GM12878 (cell line): ENCODE measurements around the gene G6PC1. TPM values are rescaled to one million over a fixed set of nuclear protein-coding genes. Genes with fewer than 3 reads are reported as not detected.

Experiments
- ATAC-seq: fragments of 200-7000 bp; cut with Tn5 transposase; 3 replicates; pipeline ENCODE4 v1.9.1; 2020; ENCODE audit warnings: mild to moderate bottlenecking, moderate library complexity
- BruUV-seq: library from RNA; stranded (reverse); fragments of 400-500 nt; replicated peaks from 2 replicates; lab custom pipeline; 2021; lab: Mats Ljungman, UMichigan
- CTCF ChIA-PET: fragments of 300-600 bp; sonication (Branson Sonifier 250); formaldehyde crosslinking; extraction: SDS; loops from one replicate; lab custom pipeline; 2021; ENCODE audit warnings: inconsistent platforms; lab: Yijun Ruan, JAX
- POLR2A ChIA-PET: fragments of 350-600 bp; formaldehyde crosslinking; extraction: SDS; loops from one replicate; lab custom pipeline; 2021; ENCODE audit warnings: inconsistent platforms; lab: Charles Lee
- RAD21 ChIA-PET: fragments of 300-600 bp; sonication (Branson Sonifier 250); formaldehyde crosslinking; loops from one replicate; lab custom pipeline; 2023; ENCODE audit warnings: antibody characterized with exemption; ENCODE audit not compliant: unreplicated experiment; lab: Charles Lee
- SMC1A ChIA-PET: fragments of 300-600 bp; sonication (Branson Sonifier 250); formaldehyde crosslinking; loops from one replicate; lab custom pipeline; 2023; ENCODE audit not compliant: unreplicated experiment, uncharacterized antibody; lab: Charles Lee
- DNase-seq: peaks from one replicate; pipeline ENCODE4 v3.0.0-alpha.2; 2011; ENCODE audit warnings: low read depth, low spot score
- FAIRE-seq: peaks from 3 replicates; lab custom pipeline; 2011; peaks lifted over from hg19 to GRCh38; lab: Jason Lieb, UNC
- H2AFZ ChIP-seq: 2 replicates; pipeline ENCODE4 v1.6.0; 2011; ENCODE audit warnings: low read depth, low read length, control low read depth; ENCODE audit not compliant: control insufficient read depth
- H3K27ac ChIP-seq: 2 replicates; pipeline ENCODE4 v1.5.1; 2011; ENCODE audit warnings: control low read depth; ENCODE audit not compliant: control insufficient read depth, insufficient read depth
- H3K27me3 ChIP-seq, 2 experiments: replicated peaks in 1 of 2; 2 replicates each; pipeline versions ENCODE4 v1.6.0 to v1.6.1; 2011; ENCODE audit warnings: low read length in 1 of 2; ENCODE audit not compliant: control insufficient read depth in 2 of 2, insufficient read depth in 2 of 2
- H3K36me3 ChIP-seq, 2 experiments: 2 replicates each; pipeline ENCODE4 v1.5.1; 2011; ENCODE audit warnings: low read length in 1 of 2; ENCODE audit not compliant: control insufficient read depth in 2 of 2, insufficient read depth in 2 of 2
- H3K4me1 ChIP-seq: 2 replicates; pipeline ENCODE4 v1.6.1; 2011; ENCODE audit warnings: mild to moderate bottlenecking, low read length, moderate library complexity, mixed read lengths; ENCODE audit not compliant: control insufficient read depth, insufficient read depth
- H3K4me2 ChIP-seq: 2 replicates; pipeline ENCODE4 v1.6.0; 2011; ENCODE audit warnings: control low read depth; ENCODE audit not compliant: control insufficient read depth, insufficient read depth
- H3K4me3 ChIP-seq: fragments of 200-600 bp; sonication (generic); 2 replicates; pipeline ENCODE4 v1.5.1; 2016
- H3K79me2 ChIP-seq: 2 replicates; pipeline ENCODE4 v1.6.0; 2011; ENCODE audit warnings: low read length; ENCODE audit not compliant: control insufficient read depth, insufficient read depth
- H3K9ac ChIP-seq: 2 replicates; pipeline ENCODE4 v1.8.0; 2011; ENCODE audit warnings: low read length, control low read depth, mixed read lengths; ENCODE audit not compliant: control insufficient read depth, insufficient read depth
- H3K9me3 ChIP-seq: replicated peaks from 3 replicates; pipeline ENCODE4 v1.5.1; 2011; ENCODE audit warnings: mild to moderate bottlenecking, low read length; ENCODE audit not compliant: control insufficient read depth, insufficient read depth
- H4K20me1 ChIP-seq: 2 replicates; pipeline ENCODE4 v1.6.0; 2011; ENCODE audit not compliant: control insufficient read depth, insufficient read depth
- ASH2L ChIP-seq: fragments of 300-600, 200-600 bp; sonication (generic); IDR thresholded peaks from 2 replicates; pipeline ENCODE4 v1.6.1; 2017; ENCODE audit warnings: low read depth, mild to moderate bottlenecking, borderline replicate concordance
- BCL11A ChIP-seq: IDR thresholded peaks from 2 replicates; pipeline ENCODE4 v1.6.1; 2011; ENCODE audit warnings: low read depth, low read length
- CHD4 ChIP-seq: fragments of 200-600 bp; sonication (generic); IDR thresholded peaks from 2 replicates; pipeline ENCODE4 v1.6.1; 2016; ENCODE audit warnings: mild to moderate bottlenecking
- CREM ChIP-seq: IDR thresholded peaks from 2 replicates; pipeline ENCODE4 v1.6.1; 2014; ENCODE audit warnings: antibody characterized with exemption, low read depth
- E2F8 ChIP-seq: fragments of 450-650 bp; IDR thresholded peaks from 2 replicates; pipeline ENCODE4 v1.6.1; 2018; ENCODE audit warnings: mild to moderate bottlenecking, low read depth, moderate library complexity; ENCODE audit not compliant: partially characterized antibody
- EZH2 ChIP-seq: IDR thresholded peaks from 2 replicates; pipeline ENCODE4 v1.6.1; 2012; ENCODE audit warnings: low read depth, mild to moderate bottlenecking, control low read depth, inconsistent platforms, low read length, borderline replicate concordance; ENCODE audit not compliant: control insufficient read depth
- HSF1 ChIP-seq: fragments of 150-350 bp; IDR thresholded peaks from 2 replicates; pipeline ENCODE4 v1.6.1; 2014; ENCODE audit warnings: mild to moderate bottlenecking, low read depth, low read length
- KDM1A ChIP-seq: fragments of 200-600 bp; sonication (generic); IDR thresholded peaks from 2 replicates; pipeline ENCODE4 v1.6.1; 2016; ENCODE audit warnings: borderline replicate concordance
- NR2F1 ChIP-seq: fragments of 450-650 bp; conservative IDR thresholded peaks from 2 replicates; pipeline ENCODE4 v1.6.1; 2017; ENCODE audit warnings: mild to moderate bottlenecking
- POLR2A ChIP-seq: IDR thresholded peaks from 2 replicates; pipeline ENCODE4 v1.6.1; 2011; ENCODE audit warnings: low read depth, mild to moderate bottlenecking, low read length
- POU2F2 ChIP-seq: IDR thresholded peaks from 3 replicates; pipeline ENCODE4 v1.6.1; 2011; ENCODE audit warnings: low read depth, mild to moderate bottlenecking, low read length, borderline replicate concordance
- RFX5 ChIP-seq: IDR thresholded peaks from 2 replicates; pipeline ENCODE4 v1.6.1; 2011; ENCODE audit warnings: low read depth, low read length, improper control_type of control experiment
- STAT1 ChIP-seq: fragments of 450-650 bp; conservative IDR thresholded peaks from 2 replicates; pipeline ENCODE4 v1.6.1; 2014; ENCODE audit warnings: antibody characterized with exemption, mild to moderate bottlenecking
- TARDBP ChIP-seq: IDR thresholded peaks from 2 replicates; pipeline ENCODE4 v1.6.1; 2016; ENCODE audit warnings: borderline replicate concordance
- TBL1XR1 ChIP-seq: IDR thresholded peaks from 2 replicates; pipeline ENCODE4 v1.6.1; 2012; ENCODE audit warnings: low read depth, low read length, improper control_type of control experiment
- USF1 ChIP-seq: IDR thresholded peaks from 2 replicates; pipeline ENCODE4 v1.6.1; 2011; ENCODE audit warnings: borderline replicate concordance, low read depth, mild to moderate bottlenecking, moderate library complexity, mixed read lengths, low read length; ENCODE audit not compliant: insufficient read depth; ENCODE audit errors: extremely low read length
- ZBTB11 ChIP-seq: fragments of 450-650 bp; formaldehyde crosslinking; IDR thresholded peaks from 2 replicates; pipeline ENCODE4 v1.5.0; 2022; ENCODE audit warnings: mild to moderate bottlenecking, missing genetic modification characterization
- ZNF217 ChIP-seq: fragments of 450-650 bp; IDR thresholded peaks from 2 replicates; pipeline ENCODE4 v1.6.1; 2017; ENCODE audit warnings: antibody characterized with exemption, mild to moderate bottlenecking
- WGBS: methylation state at CpG from one replicate; pipeline ENCODE4 v1.1.6; 2016; ENCODE audit warnings: low lambda C conversion rate; ENCODE audit not compliant: insufficient replicate concordance, insufficient coverage; ENCODE audit errors: missing lambda C conversion rate; 5-methylcytosine and 5-hydroxymethylcytosine counted together
- in situ Hi-C: fragments of 300-500 bp; cut with MboI; formaldehyde crosslinking; loops from 9 replicates; pipeline ENCODE4 v1.14.3; 2018; ENCODE audit warnings: mixed read lengths
- intact Hi-C: fragments of 100-400 bp; cut with micrococcal nuclease; formaldehyde crosslinking; loops from one replicate; pipeline ENCODE4 v1.14.2; 2022; ENCODE audit not compliant: unreplicated experiment
- polyA plus RNA-seq, 11 experiments: library from polyadenylated mRNA; depleted of rRNA in 4 of 11; unstranded in 6 of 11; stranded (reverse) in 5 of 11; fragments of >200 nt; fragmentation: Nextera tagmentation in 4 of 11; fragmentation: Illumina TruSeq in 1 of 11; extraction: Ambion mirVana in 4 of 11; extraction: Trizol in 1 of 11; gene quantifications; 1 replicate in 1 of 11; 2 replicates in 10 of 11; pipeline versions ENCODE4 v1.2.1 to v1.2.3, GENCODE V29; 2011 to 2016; ENCODE audit warnings: inconsistent platforms in 2 of 11, missing spikeins in 2 of 11, low read depth in 1 of 11
- total RNA-seq, 4 experiments: library from RNA; depleted of rRNA in 3 of 4; stranded (reverse); fragments of >200 nt in 3 of 4; fragmentation: Illumina TruSeq in 1 of 4; extraction: Trizol in 1 of 4; gene quantifications; 2 replicates each; pipeline versions ENCODE4 v1.2.1 to v1.2.3, GENCODE V29; 2013 to 2021

The G6PC1 gene
- total and polyA plus RNA-seq, 10 of the 15 experiments (the other 5 are each of a cell fraction or from before 2014, with no cell fraction given): not detected

- Histone ChIP-seq H3K9me3 (no peaks in the 10 kb centered on the region), H3K36me3 (no peaks in the 10 kb centered on the region), H3K27me3 (no peaks in the 10 kb centered on the region; a peak in 1 of 4 replicates), H3K4me2 (no peak overlapping the region), H3K27ac (no peak overlapping the region), H2AFZ (no peak overlapping the region; the same call in 1 of the 2 replicates), H3K4me3 (no peak overlapping the region), H4K20me1 (no peaks in the 10 kb centered on the region), H3K4me1 (no peaks in the 10 kb centered on the region), H3K9ac (no peak overlapping the region), H3K79me2 (no peaks in the 10 kb centered on the region)
- DNase-seq (no peak), ATAC-seq (peak; percentile 45), FAIRE-seq (no peak)
- CTCF ChIA-PET: interaction anchor here (0.8 to 6.7 kb wide), 3 partner anchors 9 to 101 kb away, joined by 3 to 40 read pairs (median 8); no protein-coding TSS in a partner anchor
- in situ Hi-C loops: no loop called here
- no peak for TF ChIP-seq ASH2L
- no peak for TF ChIP-seq TBL1XR1
- TF ChIP-seq E2F8: no peak
- no peak for TF ChIP-seq ZBTB11
- no peak for TF ChIP-seq ZNF217
- TF ChIP-seq POLR2A: no peak
- no peak for TF ChIP-seq BCL11A
- TF ChIP-seq HSF1: no peak
- TF ChIP-seq USF1: no peak
- TF ChIP-seq TARDBP: no peak
- TF ChIP-seq KDM1A: no peak
- TF ChIP-seq NR2F1: no peak
- no peak for TF ChIP-seq CHD4
- no peak for TF ChIP-seq RFX5
- no peak for TF ChIP-seq POU2F2
- no peak for TF ChIP-seq EZH2
- no peak for TF ChIP-seq STAT1
- TF ChIP-seq CREM: no peak
- WGBS: 0% methylated on average over 3 of the region's 3 CpGs
- RAD21 ChIA-PET: interaction anchor here (2.4 kb wide), 1 partner anchor 8 kb away, joined by 8 read pairs; no protein-coding TSS in a partner anchor
- BruUV-seq: no TSS peak
- POLR2A ChIA-PET: no interaction called here
- SMC1A ChIA-PET: interaction anchor here (2.0 kb wide), 1 partner anchor 8 kb away, joined by 11 read pairs; no protein-coding TSS in a partner anchor
- intact Hi-C loops: no loop called here
Observed at GRCh38 chr17:42920922-42921321, 20.3 kb downstream of the G6PC1 start.
